HEK293 (cell line): Measurements from ENCODE around the gene ATP5F1D.

Experiments
- CTCF ChIA-PET: fragments of 350-600 bp; formaldehyde crosslinking; extraction: SDS; loops from one replicate; lab custom pipeline; 2021; ENCODE audit warnings: antibody characterized with exemption; lab: Yijun Ruan, JAX
- POLR2A ChIA-PET: fragments of 300-600 bp; formaldehyde crosslinking; extraction: SDS; loops from one replicate; lab custom pipeline; 2020; ENCODE audit warnings: antibody characterized with exemption, inconsistent platforms; lab: Yijun Ruan, JAX
- H3K27ac ChIP-seq: fragments of 200-500 bp; sonication (Bioruptor generic); 2 replicates; pipeline ENCODE4 v1.5.1; 2014; ENCODE audit warnings: low read depth, low read length, control low read depth, inconsistent platforms; ENCODE audit errors: extremely low read depth
- H3K36me3 ChIP-seq, 2 experiments: fragments of 200-500 bp in 1 of 2; sonication (Bioruptor generic) in 1 of 2; 1 replicate in 1 of 2; 2 replicates in 1 of 2; pipeline ENCODE4 v1.5.1; 2014 to 2017; ENCODE audit warnings: inconsistent platforms in 2 of 2, low read length in 2 of 2; ENCODE audit not compliant: control insufficient read depth in 2 of 2, insufficient read depth in 1 of 2
- H3K4me1 ChIP-seq: fragments of 200-500 bp; sonication (Bioruptor generic); 2 replicates; pipeline ENCODE4 v1.5.1; 2014; ENCODE audit warnings: mild to moderate bottlenecking, low read length, inconsistent platforms; ENCODE audit not compliant: control insufficient read depth, insufficient read depth
- H3K4me3 ChIP-seq: 2 replicates; pipeline ENCODE4 v1.5.1; 2011; ENCODE audit warnings: low read depth, mild to moderate bottlenecking, control low read depth, low read length, moderate library complexity
- H3K9me3 ChIP-seq: fragments of 200-500 bp; sonication (Bioruptor generic); 2 replicates; pipeline ENCODE4 v1.5.1; 2014; ENCODE audit warnings: low read depth, low read length, inconsistent platforms; ENCODE audit not compliant: control insufficient read depth, insufficient read depth
- AEBP2 ChIP-seq: fragments of 450-650 bp; formaldehyde crosslinking; IDR thresholded peaks from 2 replicates; pipeline ENCODE4 v1.5.1; 2016; ENCODE audit warnings: missing biosample characterization, missing genetic modification characterization, borderline replicate concordance
- EGR2 ChIP-seq: fragments of 450-650 bp; formaldehyde crosslinking; IDR thresholded peaks from 2 replicates; pipeline ENCODE4 v1.5.1; 2016; ENCODE audit warnings: low read depth, missing biosample characterization, missing genetic modification characterization
- ELK4 ChIP-seq: IDR thresholded peaks from 2 replicates; pipeline ENCODE4 v1.6.1; 2011; ENCODE audit warnings: mild to moderate bottlenecking, low read depth, low read length, borderline replicate concordance
- GLIS1 ChIP-seq: fragments of 450-650 bp; formaldehyde crosslinking; IDR thresholded peaks from 2 replicates; pipeline ENCODE4 v1.5.1; 2016; ENCODE audit warnings: missing biosample characterization, missing genetic modification characterization
- IKZF3 ChIP-seq: fragments of 450-650 bp; IDR thresholded peaks from 2 replicates; pipeline ENCODE4 v1.5.0; 2018; ENCODE audit warnings: missing biosample characterization, mild to moderate bottlenecking, missing genetic modification characterization, moderate library complexity
- OSR2 ChIP-seq: fragments of 450-650 bp; formaldehyde crosslinking; IDR thresholded peaks from 2 replicates; pipeline ENCODE4 v1.5.1; 2016; ENCODE audit warnings: missing biosample characterization, missing genetic modification characterization
- RBAK ChIP-seq: fragments of 450-650 bp; formaldehyde crosslinking; IDR thresholded peaks from 2 replicates; pipeline ENCODE4 v1.5.1; 2016; ENCODE audit warnings: missing biosample characterization, missing genetic modification characterization
- REPIN1 ChIP-seq: fragments of 450-650 bp; formaldehyde crosslinking; IDR thresholded peaks from 2 replicates; pipeline ENCODE4 v1.5.1; 2017; ENCODE audit warnings: missing biosample characterization, missing genetic modification characterization, low read depth
- SP2 ChIP-seq: fragments of 450-650 bp; formaldehyde crosslinking; IDR thresholded peaks from 2 replicates; pipeline ENCODE4 v1.5.1; 2016; ENCODE audit warnings: missing biosample characterization, missing genetic modification characterization
- SP7 ChIP-seq: fragments of 450-650 bp; formaldehyde crosslinking; IDR thresholded peaks from 2 replicates; pipeline ENCODE4 v1.5.1; 2016; ENCODE audit warnings: missing biosample characterization, missing genetic modification characterization
- WT1 ChIP-seq: fragments of 450-650 bp; formaldehyde crosslinking; IDR thresholded peaks from 2 replicates; pipeline ENCODE4 v1.5.1; 2016; ENCODE audit warnings: missing biosample characterization, missing genetic modification characterization
- ZBTB17 ChIP-seq: fragments of 450-650 bp; formaldehyde crosslinking; IDR thresholded peaks from 2 replicates; pipeline ENCODE4 v1.5.1; 2016; ENCODE audit warnings: missing biosample characterization, missing genetic modification characterization
- ZFP3 ChIP-seq: fragments of 450-650 bp; formaldehyde crosslinking; IDR thresholded peaks from 2 replicates; pipeline ENCODE4 v1.5.1; 2016; ENCODE audit warnings: low read depth, missing biosample characterization, missing genetic modification characterization
- ZIC2 ChIP-seq: fragments of 450-650 bp; formaldehyde crosslinking; IDR thresholded peaks from 2 replicates; pipeline ENCODE4 v1.5.1; 2016; ENCODE audit warnings: missing biosample characterization, missing genetic modification characterization
- ZNF16 ChIP-seq: fragments of 450-650 bp; formaldehyde crosslinking; IDR thresholded peaks from 2 replicates; pipeline ENCODE4 v1.5.1; 2016; ENCODE audit warnings: low read depth, missing biosample characterization, missing genetic modification characterization
- ZNF211 ChIP-seq: fragments of 450-650 bp; formaldehyde crosslinking; IDR thresholded peaks from 2 replicates; pipeline ENCODE4 v1.5.1; 2016; ENCODE audit warnings: low read depth, missing biosample characterization, missing genetic modification characterization
- ZNF248 ChIP-seq: fragments of 450-650 bp; formaldehyde crosslinking; IDR thresholded peaks from 2 replicates; pipeline ENCODE4 v1.5.1; 2017; ENCODE audit warnings: missing biosample characterization, missing genetic modification characterization
- ZNF302 ChIP-seq: fragments of 450-650 bp; formaldehyde crosslinking; IDR thresholded peaks from 2 replicates; pipeline ENCODE4 v1.5.1; 2016; ENCODE audit warnings: missing biosample characterization, missing genetic modification characterization, low read depth
- ZNF514 ChIP-seq: fragments of 450-650 bp; formaldehyde crosslinking; IDR thresholded peaks from 2 replicates; pipeline ENCODE4 v1.5.1; 2016; ENCODE audit warnings: missing biosample characterization, missing genetic modification characterization
- ZNF529 ChIP-seq: fragments of 450-650 bp; formaldehyde crosslinking; IDR thresholded peaks from 2 replicates; pipeline ENCODE4 v1.5.1; 2017; ENCODE audit warnings: missing genetic modification characterization, missing biosample characterization; ENCODE audit not compliant: insufficient replicate concordance
- ZNF560 ChIP-seq: fragments of 450-650 bp; formaldehyde crosslinking; IDR thresholded peaks from 2 replicates; pipeline ENCODE4 v1.5.1; 2017; ENCODE audit warnings: missing biosample characterization, missing genetic modification characterization, borderline replicate concordance
- ZNF561 ChIP-seq: fragments of 450-650 bp; IDR thresholded peaks from 2 replicates; pipeline ENCODE4 v1.5.1; 2018; ENCODE audit warnings: missing biosample characterization, missing genetic modification characterization, borderline replicate concordance
- ZNF585B ChIP-seq: fragments of 450-650 bp; formaldehyde crosslinking; IDR thresholded peaks from 2 replicates; pipeline ENCODE4 v1.5.1; 2016; ENCODE audit warnings: missing biosample characterization, missing genetic modification characterization
- ZNF596 ChIP-seq: fragments of 450-650 bp; IDR thresholded peaks from 2 replicates; pipeline ENCODE4 v1.5.0; 2018; ENCODE audit warnings: missing biosample characterization, mild to moderate bottlenecking, missing genetic modification characterization, moderate library complexity
- ZNF660 ChIP-seq: fragments of 450-650 bp; IDR thresholded peaks from 2 replicates; pipeline ENCODE4 v1.5.1; 2018; ENCODE audit warnings: missing biosample characterization, mild to moderate bottlenecking, missing genetic modification characterization
- ZSCAN30 ChIP-seq: fragments of 450-650 bp; IDR thresholded peaks from 2 replicates; pipeline ENCODE4 v1.5.1; 2018; ENCODE audit warnings: missing biosample characterization, mild to moderate bottlenecking, missing genetic modification characterization, moderate library complexity
- ZSCAN5A ChIP-seq: fragments of 450-650 bp; formaldehyde crosslinking; IDR thresholded peaks from 2 replicates; pipeline ENCODE4 v1.5.1; 2016; ENCODE audit warnings: missing biosample characterization, missing genetic modification characterization
- ZXDB ChIP-seq: fragments of 450-650 bp; formaldehyde crosslinking; IDR thresholded peaks from 2 replicates; pipeline ENCODE4 v1.5.1; 2016; ENCODE audit warnings: missing biosample characterization, missing genetic modification characterization
- TF ChIP-seq, protein P1 (sequence below): fragments of 450-650 bp; IDR thresholded peaks from 2 replicates; pipeline ENCODE4 v1.5.1; 2018; ENCODE audit warnings: missing biosample characterization, mild to moderate bottlenecking, missing genetic modification characterization

Gene ATP5F1D

DNA sequence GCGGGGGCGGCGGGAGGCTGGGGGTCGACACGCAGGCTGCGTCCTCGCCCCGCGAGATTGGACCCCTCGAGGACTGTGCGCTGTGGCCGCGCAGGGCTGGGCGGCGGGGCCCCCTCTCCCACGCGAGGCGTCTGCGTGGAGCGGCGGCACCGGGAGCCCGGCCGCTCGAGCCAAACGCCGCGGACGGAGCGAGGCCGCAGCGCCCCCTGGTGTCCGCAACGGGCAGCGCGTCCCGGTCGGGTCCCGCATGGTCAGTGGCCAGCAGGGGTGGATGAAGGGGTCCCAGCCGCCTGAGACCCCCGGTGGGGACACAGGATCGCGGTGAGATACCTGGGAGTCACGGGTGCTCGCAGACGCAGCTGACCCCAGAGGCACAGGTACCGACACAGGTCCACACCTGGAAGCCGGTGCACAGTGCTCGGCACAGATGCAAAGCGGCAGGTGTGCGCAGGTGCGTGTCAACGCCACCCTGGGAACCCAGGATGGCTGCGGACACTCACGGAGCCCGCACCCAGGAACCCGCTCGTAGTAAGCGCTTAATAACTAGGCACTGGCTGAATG, 25.4 kb downstream of the ATP5F1D start (continued):
- TF ChIP-seq ZNF596 (tag by site-specific recombination) = 0 out of 2 replicates have a peak, but pooled peaks have one; percentile 60

DNA sequence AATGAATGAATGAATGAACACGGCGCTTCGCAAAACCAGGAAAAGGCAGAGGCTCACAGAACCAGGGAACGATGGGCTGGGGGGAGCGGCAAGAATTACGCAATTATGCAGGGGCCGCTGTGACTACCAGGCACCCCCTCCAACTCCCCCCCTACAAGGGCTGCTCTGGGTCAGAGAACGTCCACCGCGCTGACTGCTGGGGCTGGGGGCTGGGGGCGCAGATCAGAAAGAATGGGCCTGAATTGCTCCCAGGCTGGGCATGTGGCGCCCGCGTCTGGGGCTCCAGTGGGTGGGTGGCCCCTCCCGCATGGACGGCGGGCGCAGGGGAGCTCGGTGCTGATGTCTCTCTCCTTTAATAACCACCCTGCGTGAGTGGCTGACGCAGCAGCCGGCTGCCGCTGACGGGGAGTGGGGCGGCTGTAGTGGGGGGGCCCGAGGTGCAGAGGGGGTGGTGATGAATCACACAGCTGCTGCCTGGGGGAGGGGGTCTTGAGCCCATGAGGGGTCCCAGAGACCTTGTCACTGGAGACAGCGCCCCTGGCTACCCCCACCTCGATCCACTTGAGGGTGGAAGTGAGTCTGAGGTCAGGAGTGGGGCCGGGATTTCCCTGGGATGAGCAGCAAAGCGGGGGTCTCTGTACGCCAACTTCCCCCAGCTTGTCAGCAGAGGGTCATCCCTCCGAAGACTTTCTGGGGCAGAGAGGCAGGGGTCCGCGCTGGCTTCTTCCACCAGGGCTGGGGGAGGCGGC, 26.1 kb downstream of the ATP5F1D start:
- H3K4me3 ChIP-seq = no peak overlapping the region
- ChIA-PET POLR2A (interaction anchor here (3.2 to 7.7 kb wide), 2 partner anchors 11 to 23 kb away, joined by 128 to 407 read pairs; no protein-coding TSS in a partner anchor), CTCF (interaction anchor here (0.6 to 11.3 kb wide), 9 partner anchors 10 to 152 kb away, joined by 3 to 299 read pairs (median 6); partner anchors contain the start of gene ATP5F1D)
- peaks cover 4 to 29% of the 10 kb centered on the region in 2 experiments; a peak in 2 of 3 replicates for H3K36me3 ChIP-seq
- H3K9me3 ChIP-seq = no peaks in the 10 kb centered on the region
- H3K4me1 ChIP-seq = peaks cover 20% of the 10 kb centered on the region
- H3K27ac ChIP-seq = no peak overlapping the region
- no peak for TF ChIP-seq SP2
- TF ChIP-seq RBAK (tag by site-specific recombination) = no peak
- TF ChIP-seq EGR2 (tag by site-specific recombination) = peak; percentile 58; the same call in 1 of the 2 replicates
- peak; percentile 56; the same call in 1 of the 2 replicates for TF ChIP-seq ZXDB (tag by site-specific recombination)
- no peak for TF ChIP-seq ZNF514 (tag by site-specific recombination)
- no peak for TF ChIP-seq ZNF529 (tag by site-specific recombination)
- no peak for TF ChIP-seq IKZF3 (tag by site-specific recombination)
- no peak for TF ChIP-seq ZSCAN5A (tag by site-specific recombination)
- no peak for TF ChIP-seq AEBP2 (tag by site-specific recombination)
- no peak for TF ChIP-seq ZNF560 (tag by site-specific recombination)
- no peak; the same call in 1 of the 2 replicates for TF ChIP-seq ZIC2 (tag by site-specific recombination)
- TF ChIP-seq ZNF585B = no peak
- no peak for TF ChIP-seq ELK4
- no peak for TF ChIP-seq ZNF211
- peak; percentile 40; the same call in 1 of the 2 replicates for TF ChIP-seq ZBTB17 (tag by site-specific recombination)
- no peak for TF ChIP-seq ZNF561 (tag by site-specific recombination)
- TF ChIP-seq ZSCAN30 (tag by site-specific recombination) = no peak
- peak; percentile 25; the same call in 1 of the 2 replicates for TF ChIP-seq OSR2 (tag by site-specific recombination)
- no peak for TF ChIP-seq ZFP3 (tag by site-specific recombination)
- TF ChIP-seq REPIN1 (tag by site-specific recombination) = no peak
- TF ChIP-seq, protein P1, sequence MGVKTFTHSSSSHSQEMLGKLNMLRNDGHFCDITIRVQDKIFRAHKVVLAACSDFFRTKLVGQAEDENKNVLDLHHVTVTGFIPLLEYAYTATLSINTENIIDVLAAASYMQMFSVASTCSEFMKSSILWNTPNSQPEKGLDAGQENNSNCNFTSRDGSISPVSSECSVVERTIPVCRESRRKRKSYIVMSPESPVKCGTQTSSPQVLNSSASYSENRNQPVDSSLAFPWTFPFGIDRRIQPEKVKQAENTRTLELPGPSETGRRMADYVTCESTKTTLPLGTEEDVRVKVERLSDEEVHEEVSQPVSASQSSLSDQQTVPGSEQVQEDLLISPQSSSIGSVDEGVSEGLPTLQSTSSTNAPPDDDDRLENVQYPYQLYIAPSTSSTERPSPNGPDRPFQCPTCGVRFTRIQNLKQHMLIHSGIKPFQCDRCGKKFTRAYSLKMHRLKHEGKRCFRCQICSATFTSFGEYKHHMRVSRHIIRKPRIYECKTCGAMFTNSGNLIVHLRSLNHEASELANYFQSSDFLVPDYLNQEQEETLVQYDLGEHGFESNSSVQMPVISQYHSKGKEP = no peak
- TF ChIP-seq ZNF248 (tag by site-specific recombination) = no peak
- peak; percentile 34 for TF ChIP-seq GLIS1 (tag by site-specific recombination)
- peak; percentile 58 for TF ChIP-seq SP7 (tag by site-specific recombination)
- TF ChIP-seq ZNF16 = no peak
- TF ChIP-seq ZNF660 (tag by site-specific recombination) = no peak
- TF ChIP-seq WT1 (tag by site-specific recombination) = no peak
- TF ChIP-seq ZNF302 = no peak
